ENCODE data around the gene LIF. TPM values are rescaled to one million over a fixed set of nuclear protein-coding genes. Genes with fewer than 3 reads are reported as not detected.
A peak's percentile ranks its signal among the peaks of the same experiment; 100 is the strongest.
"Not testable (repeated sequence)": the region's sequence is repeated elsewhere in the genome, so short reads cannot be mapped to it uniquely, and the experiment has no call there.

Gene LIF
- total RNA-seq, 1 experiment from 2014 or later, result 23.1 TPM

DNA sequence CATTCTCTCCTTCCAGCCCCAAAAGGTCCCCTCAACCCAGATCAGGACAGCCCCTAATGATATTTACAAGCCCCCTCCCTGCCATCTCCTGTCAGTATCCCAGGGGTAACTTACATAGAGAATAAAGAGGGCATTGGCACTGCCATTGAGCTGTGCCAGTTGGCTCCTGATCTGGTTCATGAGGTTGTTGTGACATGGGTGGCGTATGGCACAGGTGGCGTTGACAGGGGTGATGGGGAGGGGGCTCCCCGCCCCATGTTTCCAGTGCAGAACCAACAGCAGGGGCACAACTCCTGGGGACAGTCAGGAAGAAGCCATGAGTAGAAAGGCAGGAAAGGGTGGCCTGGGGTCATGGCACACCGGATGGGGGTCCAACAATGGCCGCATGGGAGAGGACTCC lies 1.9 kb downstream of the LIF start:
- DNase-seq (ENCODE audit: low read depth), result no peak

DNA sequence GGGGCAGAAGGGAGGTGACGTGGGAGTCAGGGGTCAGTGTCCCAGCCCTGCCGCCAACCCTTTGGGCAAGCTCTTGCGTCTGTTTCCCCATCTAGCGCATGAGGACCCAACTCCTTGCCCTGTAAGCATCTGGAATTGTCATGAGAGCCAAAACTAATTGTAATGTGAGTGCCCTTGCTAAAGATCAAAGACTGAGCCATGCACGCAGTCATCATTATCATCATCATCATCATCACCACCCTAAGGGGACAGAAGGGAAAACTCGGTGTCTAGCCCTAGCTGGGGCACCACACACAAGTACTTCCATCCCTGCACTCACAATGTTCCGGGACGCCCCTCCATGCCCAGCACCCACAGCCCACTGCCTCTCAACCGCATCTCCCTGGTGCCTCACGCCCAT lies 2.5 kb downstream of the LIF start:
- DNase-seq (ENCODE audit: low read depth), result no peak

DNA sequence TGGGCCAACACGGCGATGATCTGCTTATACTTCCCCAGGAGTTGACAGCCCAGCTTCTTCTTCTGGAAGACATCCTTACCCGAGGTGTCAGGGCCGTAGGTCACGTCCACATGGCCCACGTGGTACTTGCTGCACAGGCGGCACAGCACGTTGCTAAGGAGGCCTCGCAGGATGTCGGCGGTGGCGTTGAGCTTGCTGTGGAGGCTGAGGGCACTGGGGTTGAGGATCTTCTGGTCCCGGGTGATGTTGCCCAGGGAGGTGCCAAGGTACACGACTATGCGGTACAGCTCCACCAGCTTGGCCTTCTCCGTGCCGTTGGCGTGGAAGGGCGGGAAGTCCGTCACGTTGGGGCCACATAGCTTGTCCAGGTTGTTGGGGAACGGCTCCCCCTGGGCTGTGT lies 2.9 kb downstream of the LIF start:
- DNase-seq (ENCODE audit: low read depth), result no peak

DNA sequence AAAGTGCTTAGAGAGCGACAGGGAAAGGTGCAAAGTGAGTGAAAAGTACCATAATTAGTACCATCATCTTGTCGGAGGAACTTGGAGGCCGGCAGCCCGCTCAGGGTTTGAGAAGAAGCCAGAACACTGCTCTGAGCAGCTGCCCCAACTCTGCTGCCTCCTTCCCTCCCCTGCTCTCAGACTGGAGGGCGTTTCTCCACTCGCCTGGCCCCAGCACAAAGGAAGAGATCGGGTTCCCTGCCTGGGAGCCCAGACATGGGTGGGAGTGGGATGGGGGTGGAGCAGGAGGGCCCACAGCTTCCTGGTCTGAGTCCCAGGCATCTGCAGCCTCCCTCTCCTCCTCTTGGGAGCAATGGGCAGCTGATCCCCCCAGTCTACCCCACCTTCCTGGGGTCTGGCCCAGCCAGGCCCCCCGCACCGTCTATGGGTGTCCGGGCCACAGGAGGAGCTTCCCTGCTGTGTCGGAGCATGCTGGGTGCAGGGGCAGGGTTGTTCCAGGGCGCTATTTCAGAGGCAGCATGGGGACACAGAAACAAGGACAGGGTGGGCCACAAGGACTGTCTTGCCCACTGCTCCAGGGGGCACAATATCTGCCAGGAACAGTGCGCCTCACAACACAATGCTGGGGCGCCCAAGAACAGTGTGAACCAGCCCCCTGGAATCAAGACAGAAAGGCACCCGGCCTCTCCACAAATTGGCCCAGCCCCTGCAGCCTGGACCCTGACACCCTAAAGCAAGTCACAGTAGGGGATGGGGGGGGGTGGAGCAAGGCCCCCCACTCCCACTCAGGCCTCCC lies 4.8 kb downstream of the LIF start:
- peak; percentile 41 for DNase-seq (ENCODE audit: low read depth)

DNA sequence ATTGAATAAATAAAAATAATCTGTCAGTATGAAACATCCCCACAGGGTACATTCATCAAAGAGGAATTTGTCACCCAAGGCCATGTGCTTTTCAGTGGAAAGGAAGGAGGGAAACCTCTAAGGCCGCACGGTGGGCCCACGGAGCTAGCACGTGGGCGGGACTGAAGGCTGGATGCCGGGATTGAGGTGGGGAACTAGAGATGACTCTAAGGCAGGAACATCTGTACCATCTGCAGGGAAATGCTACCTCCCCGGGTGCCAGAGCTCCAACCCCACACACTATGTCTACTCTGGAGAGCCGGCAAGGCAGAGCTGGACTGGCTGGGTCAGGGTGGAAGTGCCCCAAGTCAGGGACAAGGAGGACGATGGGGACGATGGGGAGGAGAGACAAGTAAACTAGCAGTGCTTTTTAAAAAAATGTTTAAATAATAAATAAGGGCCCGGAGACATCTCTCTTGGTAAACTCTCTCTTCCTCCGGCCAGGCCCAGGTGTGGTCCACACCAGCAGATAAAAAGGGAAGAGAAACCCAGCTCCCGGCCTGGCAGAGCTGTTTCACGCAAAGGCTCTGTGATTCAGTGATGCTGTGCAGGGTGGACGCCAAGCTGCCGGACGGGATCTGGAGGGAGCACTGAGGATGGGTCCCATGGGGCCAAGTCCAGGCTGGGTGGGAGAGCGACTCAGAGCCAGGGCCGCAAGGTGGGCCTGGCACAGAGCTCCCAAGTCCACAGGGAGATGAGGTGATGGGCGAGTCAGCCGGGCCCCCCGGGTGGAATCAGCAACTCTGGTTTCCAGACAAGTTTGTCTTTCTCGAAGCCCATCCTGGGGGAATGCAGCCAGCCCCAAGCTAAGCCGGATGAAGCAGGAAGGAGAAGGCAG lies 5.8 kb downstream of the LIF start:
- DNase-seq (ENCODE audit: low read depth), result peak; percentile 50

DNA sequence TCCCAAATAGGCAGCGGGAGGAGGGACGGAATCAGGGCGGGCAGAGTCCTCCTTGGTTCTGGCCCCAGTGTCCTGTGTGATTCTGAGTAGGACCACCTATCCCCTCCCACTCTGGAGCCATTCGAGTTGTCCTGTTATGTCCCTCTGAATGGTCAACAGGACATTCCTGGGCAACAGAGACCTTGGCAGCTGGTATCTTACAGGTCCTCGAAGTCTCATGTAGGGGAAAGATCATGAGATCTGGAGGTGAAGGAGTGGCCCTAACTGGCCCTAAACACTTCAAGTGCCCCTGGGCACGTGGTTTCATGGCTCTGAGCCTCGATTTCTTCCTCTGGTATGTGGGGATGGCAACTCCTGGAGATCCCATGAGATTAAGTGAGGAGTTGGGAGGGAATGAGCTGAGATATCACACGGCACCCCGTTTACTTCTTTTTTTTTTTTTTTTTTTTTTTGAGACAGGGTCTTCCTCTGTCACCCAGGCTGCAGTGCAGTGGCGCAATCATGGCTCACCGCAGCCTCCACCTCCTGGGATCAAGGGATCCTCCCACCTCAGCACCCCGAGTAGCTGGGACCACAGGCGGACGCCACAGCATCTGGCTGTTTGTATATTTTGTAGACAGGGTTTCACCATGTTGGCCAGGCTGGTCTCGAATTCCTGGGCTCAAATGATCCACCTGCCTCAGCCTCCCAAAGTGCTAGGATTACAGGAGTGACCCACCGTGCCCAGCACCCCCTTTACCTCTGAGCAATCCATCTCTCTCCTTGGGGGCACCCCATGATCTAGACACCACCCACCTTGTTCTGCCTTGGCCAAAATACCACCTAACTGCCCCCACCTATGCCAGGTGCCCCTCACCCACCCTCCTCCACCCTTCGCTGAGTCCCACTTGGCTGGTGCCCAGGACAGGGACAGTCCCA lies 6.8 kb downstream of the LIF start:
- DNase-seq (ENCODE audit: low read depth), result no peak

DNA sequence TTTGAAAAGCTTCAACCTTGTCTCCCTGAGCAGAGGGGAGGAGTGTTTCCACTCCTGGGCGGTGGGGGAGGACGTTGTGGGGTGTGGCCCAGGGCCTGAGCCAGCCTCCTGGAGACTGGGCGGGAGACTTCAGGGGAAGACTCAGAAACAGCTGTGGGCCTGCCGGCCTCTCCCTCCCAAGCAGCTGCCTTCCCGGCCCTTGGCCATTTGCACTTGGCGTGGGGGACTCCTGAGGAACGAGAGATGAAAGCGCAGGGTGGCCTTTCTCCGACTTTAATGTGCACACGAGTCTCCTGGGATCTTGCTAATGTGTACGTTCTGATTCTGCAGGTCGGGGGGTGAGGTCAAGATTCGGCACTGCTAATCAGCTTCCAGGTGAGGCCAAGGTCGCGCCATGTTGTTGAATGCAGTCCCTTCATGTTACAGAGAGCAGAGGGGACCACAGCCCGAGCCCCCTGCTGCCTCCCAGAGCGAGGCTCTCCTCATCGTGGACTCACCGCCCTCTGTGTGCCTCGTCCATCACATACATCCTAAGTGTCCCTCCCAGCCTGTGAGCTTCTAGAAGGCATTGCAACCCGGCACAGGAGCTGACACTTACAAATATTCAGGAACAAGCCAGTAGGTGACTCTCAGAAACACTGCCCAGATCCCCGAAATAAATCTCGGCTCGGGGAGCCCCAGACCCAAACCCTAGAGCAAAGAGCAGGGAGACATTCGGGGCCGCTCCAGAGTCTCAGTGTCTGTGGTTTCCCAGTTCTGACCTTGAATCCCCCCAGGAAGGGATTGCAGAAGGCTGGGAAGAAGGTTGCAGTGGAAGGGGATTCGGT lies 7.7 kb downstream of the LIF start:
- DNase-seq (ENCODE audit: low read depth), result peak; percentile 89

DNA sequence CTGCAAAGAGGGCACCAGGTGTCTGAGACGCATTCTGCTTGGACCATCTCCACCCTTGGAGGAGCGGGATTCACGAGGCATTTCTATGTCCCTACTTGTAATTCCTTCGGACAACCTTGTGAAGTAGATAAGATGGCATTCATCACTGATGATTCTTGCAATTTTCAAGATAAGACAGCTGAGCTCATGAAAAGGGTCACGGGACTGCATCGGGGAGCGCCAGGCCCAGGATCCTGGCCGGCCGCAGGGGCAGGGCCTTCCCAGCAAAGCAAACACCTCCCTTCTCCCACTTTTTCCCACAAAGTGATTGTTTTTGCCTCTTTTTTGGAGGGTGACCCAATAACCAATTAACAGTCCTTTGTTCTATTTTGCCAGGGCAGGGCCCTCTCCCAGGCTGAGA lies 8.4 kb downstream of the LIF start:
- no peak for DNase-seq (ENCODE audit: low read depth)

DNA sequence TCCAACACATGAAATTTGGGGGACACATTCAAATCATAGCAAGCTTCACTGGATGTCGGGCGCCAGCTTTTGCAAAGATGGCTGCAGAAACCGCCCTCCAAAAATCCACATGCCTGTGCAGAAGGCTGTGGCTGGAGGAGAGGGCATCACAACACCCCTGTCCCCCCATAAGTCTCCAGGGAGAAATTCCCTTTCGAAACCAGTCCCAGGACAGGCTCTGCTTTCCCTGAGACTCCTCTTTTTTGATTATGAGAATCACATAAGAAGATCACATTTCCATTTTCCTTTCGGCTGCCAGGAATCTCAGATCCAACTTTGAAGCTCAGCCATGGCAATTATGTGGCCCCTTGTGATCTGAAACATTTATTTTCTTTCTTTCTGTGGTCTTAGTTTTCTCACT lies 9.7 kb downstream of the LIF start:
- DNase-seq (ENCODE audit: low read depth), result no peak

DNA sequence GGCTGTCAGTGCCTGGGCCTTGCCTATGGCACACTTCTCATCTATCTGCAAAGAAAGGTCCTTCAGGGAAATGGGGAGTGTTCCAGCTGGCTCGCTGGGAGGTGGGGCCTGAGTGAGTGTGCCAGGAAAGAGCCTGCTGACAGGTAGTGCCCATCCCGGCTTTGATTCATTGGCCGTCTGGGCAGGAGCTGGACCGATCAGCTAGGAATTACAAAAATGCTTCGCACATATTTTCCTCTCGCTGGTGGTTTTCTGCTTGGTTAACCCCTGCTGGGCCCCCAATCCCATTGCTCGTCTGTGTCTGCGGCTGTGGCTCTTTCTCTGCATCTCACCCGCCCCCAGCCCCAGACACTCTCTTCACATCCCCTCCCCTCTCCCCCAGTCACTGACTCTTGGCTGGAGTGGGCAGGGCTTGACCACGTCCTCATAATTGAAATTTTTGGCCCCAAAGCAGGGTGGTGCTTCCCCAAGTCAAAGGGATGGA lies 10.8 kb downstream of the LIF start:
- peak; percentile 88 for DNase-seq (ENCODE audit: low read depth)

DNA sequence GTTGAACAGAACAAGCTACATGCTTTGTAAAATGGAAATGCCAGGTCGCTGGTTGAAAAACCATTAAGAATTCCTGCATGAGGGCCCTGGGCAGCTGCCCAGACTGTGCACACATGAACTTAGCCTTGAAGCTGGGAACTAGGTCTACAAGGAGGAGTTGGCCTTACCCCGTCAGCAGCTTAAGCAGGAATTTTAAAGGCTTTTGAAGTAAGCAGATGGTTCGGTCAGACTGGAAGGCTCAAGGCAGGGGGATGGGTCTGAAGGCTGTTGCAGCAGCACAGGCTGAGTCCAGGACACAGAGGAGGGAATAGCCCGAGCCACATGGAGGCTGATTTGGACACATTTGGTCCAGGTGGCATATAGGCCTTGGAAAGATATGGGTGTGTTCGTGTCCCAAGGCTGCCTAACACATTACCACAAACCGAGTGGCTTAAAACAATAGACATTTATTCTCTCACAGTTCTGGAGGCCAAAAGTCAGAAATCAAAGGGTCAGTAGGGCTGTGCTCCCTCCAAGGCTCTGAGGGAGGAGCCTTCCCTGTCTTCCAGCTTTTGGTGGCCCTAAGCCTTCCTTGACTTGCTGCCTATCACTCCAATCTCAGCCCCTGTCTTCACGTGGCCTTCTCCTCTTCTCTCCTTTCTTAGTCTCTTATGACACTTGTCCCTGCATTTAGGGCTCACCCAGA lies 11.6 kb downstream of the LIF start:
- DNase-seq (ENCODE audit: low read depth), result peak; percentile 83

DNA sequence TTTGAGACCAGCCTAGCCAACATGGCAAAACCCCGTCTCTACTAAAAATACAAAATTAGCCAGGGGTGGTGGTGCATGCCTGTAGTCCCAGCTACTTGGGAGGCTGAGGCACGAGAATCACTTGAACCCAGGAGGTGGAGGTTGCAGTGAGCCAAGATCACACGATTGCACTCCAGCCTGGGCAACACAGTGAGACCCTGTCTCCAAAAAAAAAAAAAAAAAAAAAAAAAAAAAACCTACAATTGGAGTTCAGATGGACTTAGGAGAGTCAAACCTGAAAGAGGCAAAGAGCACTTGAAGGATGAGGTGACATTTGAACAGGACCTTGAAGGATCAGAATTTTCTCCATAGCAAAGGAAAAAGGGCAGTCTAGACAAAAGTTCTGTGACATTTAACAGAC lies 12.2 kb downstream of the LIF start:
- not testable (repeated sequence) for DNase-seq (ENCODE audit: low read depth)

DNA sequence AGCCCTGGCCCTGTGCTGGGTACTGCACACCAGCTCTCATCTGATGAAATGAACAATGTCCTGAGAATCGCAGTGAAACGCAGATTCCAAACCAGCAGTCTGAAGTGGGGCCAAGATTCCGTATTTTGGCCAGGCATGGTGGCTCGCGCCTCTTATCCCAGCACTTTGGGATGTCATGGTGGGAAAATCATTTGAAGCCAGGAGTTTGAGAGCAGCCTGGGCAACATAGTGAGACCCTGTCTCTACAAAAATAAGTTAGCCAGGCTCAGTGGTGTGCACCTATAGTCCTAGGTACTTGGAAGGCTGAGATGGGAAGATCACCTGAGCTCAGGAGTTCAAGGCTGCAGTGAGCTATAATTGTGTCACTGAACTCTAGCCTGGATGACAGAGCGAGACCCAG lies 13.0 kb downstream of the LIF start:
- no peak for DNase-seq (ENCODE audit: low read depth)

DNA sequence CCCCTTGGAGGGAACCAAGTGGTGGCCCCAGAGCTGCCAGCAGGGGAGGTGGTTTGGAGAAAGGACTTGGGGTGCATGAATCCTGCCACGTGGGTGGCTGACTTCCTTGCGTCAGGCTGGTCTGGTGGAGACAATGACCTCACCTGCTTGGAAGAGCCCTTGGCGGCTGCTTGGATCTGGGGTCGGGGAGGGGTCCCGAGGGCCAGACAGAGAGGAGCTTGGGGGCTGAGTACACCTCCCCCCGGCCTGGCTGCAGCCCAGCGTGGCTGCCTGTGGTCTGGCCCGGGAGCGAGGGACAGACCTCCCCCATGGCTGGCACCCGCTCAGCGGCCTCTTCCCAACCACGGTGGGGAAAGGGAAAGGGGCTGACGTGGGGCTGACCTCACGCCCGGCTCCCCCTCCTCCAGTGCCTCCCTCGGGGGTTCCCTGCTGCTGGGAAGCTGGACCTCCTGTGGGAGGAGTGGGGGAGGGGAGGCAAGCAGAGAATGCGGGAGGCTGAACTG lies 13.8 kb downstream of the LIF start:
- DNase-seq (ENCODE audit: low read depth), result no peak

DNA sequence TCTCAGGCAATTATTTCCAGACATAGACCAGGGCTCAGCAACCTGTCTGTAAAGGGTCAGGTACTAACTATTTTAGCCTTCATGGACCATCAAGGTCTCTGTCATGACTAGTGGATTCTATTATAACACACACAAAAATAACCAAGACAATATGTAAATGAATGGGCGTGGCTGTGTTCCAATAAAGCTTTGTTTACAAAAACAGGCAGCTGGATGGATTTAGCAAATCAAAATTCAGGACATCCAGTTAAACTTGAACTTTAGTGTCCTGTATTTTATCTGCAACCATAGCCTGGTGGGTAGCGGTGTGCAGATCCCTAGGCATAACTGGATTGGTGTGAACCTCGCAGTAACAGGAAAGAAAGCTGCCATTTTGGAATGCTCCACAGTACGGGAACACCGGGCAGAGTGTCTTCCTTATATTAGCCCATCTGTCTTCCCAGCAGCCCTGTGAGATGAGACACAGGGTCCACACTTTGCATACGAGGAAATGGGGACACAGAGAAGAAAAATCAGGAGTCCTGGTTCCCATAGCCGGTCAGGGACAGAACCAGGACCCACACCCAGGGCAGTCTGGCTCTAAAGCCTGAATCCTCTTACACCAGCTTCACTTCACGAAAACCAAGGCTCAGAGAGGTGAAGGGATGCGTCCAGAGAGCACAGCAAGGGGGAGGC lies 15.6 kb downstream of the LIF start:
- DNase-seq (ENCODE audit: low read depth), result no peak

DNA sequence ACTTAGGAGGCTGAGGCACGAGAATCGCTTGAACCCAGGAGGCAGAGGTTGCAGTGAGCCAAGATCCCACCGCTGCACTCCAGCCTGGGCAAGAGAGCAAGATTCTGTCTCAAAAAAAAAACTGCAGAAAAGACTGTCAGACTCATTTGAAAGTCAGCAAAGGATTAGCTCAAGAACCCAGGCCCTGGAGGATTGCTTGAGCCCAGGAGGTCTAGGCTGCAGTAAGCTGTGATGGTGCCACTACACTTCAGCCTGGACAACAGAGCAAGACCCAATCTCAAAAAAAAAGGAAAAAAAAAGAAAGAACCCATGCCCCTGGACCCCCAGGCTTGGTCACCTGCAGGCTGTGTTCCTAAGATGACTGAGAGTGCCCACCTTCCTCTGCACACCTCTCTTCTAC lies 16.2 kb downstream of the LIF start:
- DNase-seq (ENCODE audit: low read depth), result no peak

DNA sequence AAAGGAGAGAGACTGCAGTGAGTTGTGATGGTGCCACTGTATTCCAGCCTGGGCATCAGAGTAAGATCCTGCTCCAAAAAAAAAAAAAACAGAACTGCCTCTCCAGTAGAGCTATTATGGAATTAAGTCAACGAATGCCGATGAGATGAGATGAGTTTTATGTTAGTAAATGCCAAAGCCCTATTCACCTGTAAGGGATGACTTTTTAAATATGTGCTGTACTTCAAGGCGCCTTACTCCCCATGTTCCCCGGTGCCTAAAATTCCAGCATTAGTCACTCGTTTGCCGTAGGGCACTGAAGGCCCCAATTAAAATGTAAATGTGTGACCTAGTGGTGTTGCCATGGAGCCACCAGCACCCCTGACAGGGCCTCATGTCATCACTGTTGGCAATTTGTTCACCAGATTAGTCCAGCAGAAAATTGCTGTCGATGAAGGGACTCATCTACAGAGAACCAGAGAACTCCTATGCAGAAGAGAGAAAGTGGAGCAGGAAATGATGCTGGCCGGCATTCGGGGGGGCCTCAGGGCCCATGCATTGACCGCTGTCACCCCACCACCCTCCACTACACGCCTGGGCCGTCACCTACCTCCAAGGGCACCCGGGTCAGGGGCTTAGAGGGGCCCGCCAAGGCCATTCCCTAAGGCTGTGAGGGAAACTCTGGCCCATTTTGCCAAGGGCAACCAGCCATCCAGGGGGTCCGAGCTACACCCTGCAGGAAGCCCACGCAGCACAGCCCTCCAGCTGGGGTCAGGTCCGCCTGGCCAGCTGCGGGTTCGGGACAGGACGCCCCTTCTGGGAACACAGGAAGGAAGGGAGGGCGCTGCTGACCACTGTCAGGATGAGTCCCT lies 17.8 kb downstream of the LIF start:
- DNase-seq (ENCODE audit: low read depth), result no peak

DNA sequence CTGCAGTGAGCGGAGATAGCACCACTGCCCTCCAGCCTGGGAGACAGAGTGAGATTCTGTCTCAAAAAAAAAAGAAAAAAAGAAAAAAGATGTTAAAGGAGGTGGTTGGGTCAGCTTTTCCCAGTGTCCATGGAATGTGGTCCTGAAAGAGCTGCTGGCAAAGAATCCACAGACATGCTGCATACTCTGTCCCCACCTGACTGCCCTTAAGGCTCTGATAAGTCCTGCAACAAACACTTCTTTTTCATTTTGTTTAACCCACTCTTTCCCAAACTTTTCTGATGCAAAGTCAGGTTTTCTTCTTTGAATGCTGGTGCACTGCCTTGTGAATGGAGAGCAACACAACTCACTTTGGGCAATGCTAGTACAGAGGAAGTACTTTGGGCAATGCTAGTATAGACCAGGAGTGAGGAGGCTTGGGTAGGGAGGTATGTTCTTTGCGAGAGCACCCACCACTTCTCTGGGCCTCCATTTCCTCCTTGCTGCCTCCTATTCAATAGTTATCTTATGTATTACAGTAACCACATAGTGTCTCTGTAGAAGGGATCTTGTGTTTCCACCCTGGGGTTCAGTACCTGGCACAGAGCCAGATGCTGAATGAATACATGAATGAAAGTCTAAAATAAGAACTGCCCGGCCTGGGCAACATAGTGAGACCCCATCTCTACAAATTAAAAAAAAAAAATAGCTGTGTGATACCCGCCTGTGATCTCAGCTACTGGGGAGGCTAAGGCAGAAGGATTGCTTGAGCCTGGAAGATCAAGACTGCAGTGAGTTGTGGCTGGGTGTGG lies 18.9 kb downstream of the LIF start:
- DNase-seq (ENCODE audit: low read depth), result no peak
